ENCODE measurements around the gene ST7. TPM values are rescaled to one million over a fixed set of nuclear protein-coding genes. Genes with fewer than 3 reads are reported as not detected.
"Not testable (repeated sequence)": the region's sequence is repeated elsewhere in the genome, so short reads cannot be mapped to it uniquely, and the experiment has no call there.

The ST7 gene
- total RNA-seq, 1 donor from 2014 or later = 107 TPM

GRCh38 chr7:116955340-116955739, 2.0 kb downstream of the ST7 start:
- Mint-ChIP-seq H3K36me3 (ENCODE audit: unreplicated experiment) (no peaks in the 10 kb centered on the region), H3K27ac (ENCODE audit: unreplicated experiment) (peak overlapping the region; percentile 12), H3K4me1 (ENCODE audit: low read depth, unreplicated experiment) (peaks cover 6% of the 10 kb centered on the region), H3K4me3 (ENCODE audit: unreplicated experiment) (peak overlapping the region; percentile 94), H3K9me3 (ENCODE audit: unreplicated experiment) (peaks cover 1% of the 10 kb centered on the region), H3K27me3 (ENCODE audit: unreplicated experiment) (peaks cover 2% of the 10 kb centered on the region)
- DNase-seq = no peak
- no peak for TF ChIP-seq CTCF (IDR thresholded peaks at IDR 0.05; ENCODE audit: partially characterized antibody, unreplicated experiment)

GRCh38 chr7:116955801-116956476, 2.6 kb downstream of the ST7 start:
- Mint-ChIP-seq H3K4me1 (ENCODE audit: low read depth, unreplicated experiment) (peaks cover 6% of the 10 kb centered on the region), H3K4me3 (ENCODE audit: unreplicated experiment) (no peak overlapping the region)

GRCh38 chr7:116956477-116956804, 3.1 kb downstream of the ST7 start:
- Mint-ChIP-seq H3K4me1 (ENCODE audit: low read depth, unreplicated experiment) (peaks cover 6% of the 10 kb centered on the region), H3K9me3 (ENCODE audit: unreplicated experiment) (peaks cover 1% of the 10 kb centered on the region), H3K36me3 (ENCODE audit: unreplicated experiment) (no peaks in the 10 kb centered on the region), H3K4me3 (ENCODE audit: unreplicated experiment) (no peak overlapping the region), H3K27ac (ENCODE audit: unreplicated experiment) (no peak overlapping the region), H3K27me3 (ENCODE audit: unreplicated experiment) (peaks cover 3% of the 10 kb centered on the region)
- no peak for DNase-seq
- no peak for TF ChIP-seq CTCF (IDR thresholded peaks at IDR 0.05; ENCODE audit: partially characterized antibody, unreplicated experiment)

More at GRCh38 chr7:116955801-116956476, 2.6 kb downstream of the ST7 start:
- no peaks in the 10 kb centered on the region for H3K36me3 Mint-ChIP-seq (ENCODE audit: unreplicated experiment)
- H3K9me3 Mint-ChIP-seq (ENCODE audit: unreplicated experiment) = peaks cover 1% of the 10 kb centered on the region
- DNase-seq = no peak
- TF ChIP-seq CTCF (IDR thresholded peaks at IDR 0.05; ENCODE audit: partially characterized antibody, unreplicated experiment) = no peak
- peaks cover 2% of the 10 kb centered on the region for H3K27me3 Mint-ChIP-seq (ENCODE audit: unreplicated experiment)
- no peak overlapping the region for H3K27ac Mint-ChIP-seq (ENCODE audit: unreplicated experiment)

- Mint-ChIP-seq H3K4me1 (ENCODE audit: low read depth, unreplicated experiment) (peaks cover 6% of the 10 kb centered on the region), H3K36me3 (ENCODE audit: unreplicated experiment) (no peaks in the 10 kb centered on the region), H3K9me3 (ENCODE audit: unreplicated experiment) (peaks cover 1% of the 10 kb centered on the region), H3K27ac (ENCODE audit: unreplicated experiment) (no peak overlapping the region), H3K27me3 (ENCODE audit: unreplicated experiment) (peaks cover 3% of the 10 kb centered on the region), H3K4me3 (ENCODE audit: unreplicated experiment) (no peak overlapping the region)
- no peak for DNase-seq
- no peak for TF ChIP-seq CTCF (IDR thresholded peaks at IDR 0.05; ENCODE audit: partially characterized antibody, unreplicated experiment)
Measured at GRCh38 chr7:116957874-116958273, 4.6 kb downstream of the ST7 start.

GRCh38 chr7:116961966-116962673, 8.8 kb downstream of the ST7 start:
- H3K27me3 Mint-ChIP-seq (ENCODE audit: unreplicated experiment); DNase-seq; H3K4me3 Mint-ChIP-seq (ENCODE audit: unreplicated experiment); H3K27ac Mint-ChIP-seq (ENCODE audit: unreplicated experiment); H3K9me3 Mint-ChIP-seq (ENCODE audit: unreplicated experiment); H3K4me1 Mint-ChIP-seq (ENCODE audit: low read depth, unreplicated experiment); H3K36me3 Mint-ChIP-seq (ENCODE audit: unreplicated experiment): not testable (repeated sequence)
